GM19099 (cell line): Measurements from ENCODE around the gene AHNAK2.

ENCODE experiments used
- POLR2A ChIP-seq: IDR thresholded peaks from 3 replicates; pipeline ENCODE4 v1.6.1; 2011; ENCODE audit warnings: low read depth; ENCODE audit not compliant: insufficient read length; ENCODE audit errors: extremely low read depth

Gene AHNAK2

GRCh38 chr14:104977681-104978653, at the start of gene AHNAK2:
TSS of gene AHNAK2 (minus strand) at chr14:104978374. CDS start at chr14:104978237, 137 bp downstream.
- TF ChIP-seq POLR2A, result no peak

- TF ChIP-seq POLR2A, result peak; percentile 60
Measured at GRCh38 chr14:105026802-105027563, 48.8 kb upstream of the AHNAK2 start.

- TF ChIP-seq POLR2A, result no peak
Measured at GRCh38 chr14:105026033-105026785, 48.0 kb upstream of the AHNAK2 start.

- TF ChIP-seq POLR2A, result no peak
Measured at GRCh38 chr14:105025429-105025828, 47.3 kb upstream of the AHNAK2 start.

GRCh38 chr14:105023791-105024480, 45.8 kb upstream of the AHNAK2 start:
- no peak for TF ChIP-seq POLR2A

GRCh38 chr14:105023144-105023543, 45.0 kb upstream of the AHNAK2 start:
- TF ChIP-seq POLR2A, result no peak

GRCh38 chr14:105022276-105022670, 44.1 kb upstream of the AHNAK2 start:
- TF ChIP-seq POLR2A, result no peak

- no peak for TF ChIP-seq POLR2A
Measured at GRCh38 chr14:105021656-105022275, 43.6 kb upstream of the AHNAK2 start.

- TF ChIP-seq POLR2A, result peak; percentile 89
Measured at GRCh38 chr14:105020815-105021655, 42.9 kb upstream of the AHNAK2 start, which contains the start of gene CDCA4. TSS of gene CDCA4 (minus strand) at chr14:105021083. CDS start at chr14:105011929, 9,154 bp downstream.

- TF ChIP-seq POLR2A, result no peak
Measured at GRCh38 chr14:105019861-105020814, 42.0 kb upstream of the AHNAK2 start.

GRCh38 chr14:105018414-105018813, 40.2 kb upstream of the AHNAK2 start:
- TF ChIP-seq POLR2A, result no peak

GRCh38 chr14:105015905-105016304, 37.7 kb upstream of the AHNAK2 start:
- TF ChIP-seq POLR2A, result no peak

GRCh38 chr14:105015242-105015641, 37.1 kb upstream of the AHNAK2 start:
- no peak for TF ChIP-seq POLR2A
